HepG2 (cell line): Measurements from ENCODE around the gene ALCAM. TPM values are rescaled to one million over a fixed set of nuclear protein-coding genes. Genes with fewer than 3 reads are reported as not detected.

ENCODE experiments used
- ARID2 ChIP-seq: sonication (generic); formaldehyde crosslinking; IDR thresholded peaks from 2 replicates; pipeline ENCODE4 v1.8.1; 2022; ENCODE audit warnings: mild to moderate bottlenecking, missing genetic modification reagents, borderline replicate concordance
- GATA4 ChIP-seq: sonication (generic); IDR thresholded peaks from 2 replicates; pipeline ENCODE4 v1.6.1; 2016; ENCODE audit warnings: antibody characterized with exemption, low read depth, borderline replicate concordance
- SALL1 ChIP-seq: sonication (generic); formaldehyde crosslinking; IDR thresholded peaks from 2 replicates; pipeline ENCODE4 v1.8.0; 2022; ENCODE audit warnings: mild to moderate bottlenecking, missing genetic modification reagents
- WIZ ChIP-seq: sonication (generic); formaldehyde crosslinking; IDR thresholded peaks from 2 replicates; pipeline ENCODE4 v1.5.1; 2020; ENCODE audit warnings: mild to moderate bottlenecking, missing genetic modification reagents
- ZBTB42 ChIP-seq: sonication (generic); formaldehyde crosslinking; IDR thresholded peaks from 2 replicates; pipeline ENCODE4 v1.5.0; 2020; ENCODE audit warnings: mild to moderate bottlenecking, missing genetic modification reagents
- ZBTB7B ChIP-seq: sonication (generic); formaldehyde crosslinking; IDR thresholded peaks from 2 replicates; pipeline ENCODE4 v1.4.0; 2020; ENCODE audit warnings: missing genetic modification reagents
- ZNF562 ChIP-seq: sonication (generic); formaldehyde crosslinking; IDR thresholded peaks from 2 replicates; pipeline ENCODE4 v1.8.0; 2022; ENCODE audit warnings: missing genetic modification reagents, borderline replicate concordance
- ZNF850 ChIP-seq: sonication (generic); formaldehyde crosslinking; conservative IDR thresholded peaks from 2 replicates; pipeline ENCODE4 v1.9.0; 2021; ENCODE audit warnings: mild to moderate bottlenecking, missing genetic modification reagents
- ZSCAN9 ChIP-seq: IDR thresholded peaks from 2 replicates; pipeline ENCODE4 v1.6.1; 2016; ENCODE audit warnings: borderline replicate concordance
- polyA plus RNA-seq, 8 experiments: library from polyadenylated mRNA; depleted of rRNA in 3 of 8; stranded (reverse) in 7 of 8; unstranded in 1 of 8; fragments of >200 nt; fragmentation: Illumina TruSeq in 4 of 8; extraction: Trizol in 4 of 8; gene quantifications; 2 replicates each; pipeline versions ENCODE4 v1.2.1 to v1.2.3, GENCODE V29; 2011 to 2016; ENCODE audit warnings: low read depth in 4 of 8, missing spikeins in 1 of 8, mixed read lengths in 1 of 8; ENCODE audit not compliant: insufficient read depth in 1 of 8
- total RNA-seq, 5 experiments: library from RNA; depleted of rRNA; stranded (reverse); fragments of >200 nt; fragmentation: Illumina TruSeq; extraction: Trizol; gene quantifications; 2 replicates each; pipeline ENCODE4 v1.2.3, GENCODE V29; 2016; ENCODE audit warnings: low read depth in 1 of 5
- TF ChIP-seq, protein P1 (sequence below): sonication (generic); formaldehyde crosslinking; IDR thresholded peaks from 2 replicates; pipeline ENCODE4 v1.4.0; 2020; ENCODE audit warnings: missing genetic modification reagents
- TF ChIP-seq, protein P2 (sequence below): sonication (generic); formaldehyde crosslinking; IDR thresholded peaks from 2 replicates; pipeline ENCODE4 v1.8.0; 2022; ENCODE audit warnings: missing genetic modification reagents, mild to moderate bottlenecking, borderline replicate concordance
- TF ChIP-seq, protein P3 (sequence below): sonication (generic); formaldehyde crosslinking; IDR thresholded peaks from 2 replicates; pipeline ENCODE4 v1.5.0; 2020; ENCODE audit warnings: missing genetic modification reagents
- TF ChIP-seq, protein P4 (sequence below): sonication (generic); formaldehyde crosslinking; IDR thresholded peaks from 2 replicates; pipeline ENCODE4 v1.4.0; 2020; ENCODE audit warnings: mild to moderate bottlenecking, missing genetic modification reagents
- TF ChIP-seq, protein P5 (sequence below): IDR thresholded peaks from 2 replicates; pipeline ENCODE4 v1.6.1; 2016; ENCODE audit warnings: mild to moderate bottlenecking
- TF ChIP-seq, protein P6 (sequence below): IDR thresholded peaks from 2 replicates; pipeline ENCODE4 v1.6.1; 2016
- TF ChIP-seq, protein P7 (sequence below): sonication (generic); formaldehyde crosslinking; IDR thresholded peaks from 2 replicates; pipeline ENCODE4 v1.8.0; 2022; ENCODE audit warnings: missing genetic modification reagents, mild to moderate bottlenecking, inconsistent platforms, borderline replicate concordance

Gene ALCAM
- total and polyA plus RNA-seq, 2 of the 13 experiments (the other 11 are each of a cell fraction or from before 2014, with no cell fraction given), result 26.0 to 33.1 TPM

DNA sequence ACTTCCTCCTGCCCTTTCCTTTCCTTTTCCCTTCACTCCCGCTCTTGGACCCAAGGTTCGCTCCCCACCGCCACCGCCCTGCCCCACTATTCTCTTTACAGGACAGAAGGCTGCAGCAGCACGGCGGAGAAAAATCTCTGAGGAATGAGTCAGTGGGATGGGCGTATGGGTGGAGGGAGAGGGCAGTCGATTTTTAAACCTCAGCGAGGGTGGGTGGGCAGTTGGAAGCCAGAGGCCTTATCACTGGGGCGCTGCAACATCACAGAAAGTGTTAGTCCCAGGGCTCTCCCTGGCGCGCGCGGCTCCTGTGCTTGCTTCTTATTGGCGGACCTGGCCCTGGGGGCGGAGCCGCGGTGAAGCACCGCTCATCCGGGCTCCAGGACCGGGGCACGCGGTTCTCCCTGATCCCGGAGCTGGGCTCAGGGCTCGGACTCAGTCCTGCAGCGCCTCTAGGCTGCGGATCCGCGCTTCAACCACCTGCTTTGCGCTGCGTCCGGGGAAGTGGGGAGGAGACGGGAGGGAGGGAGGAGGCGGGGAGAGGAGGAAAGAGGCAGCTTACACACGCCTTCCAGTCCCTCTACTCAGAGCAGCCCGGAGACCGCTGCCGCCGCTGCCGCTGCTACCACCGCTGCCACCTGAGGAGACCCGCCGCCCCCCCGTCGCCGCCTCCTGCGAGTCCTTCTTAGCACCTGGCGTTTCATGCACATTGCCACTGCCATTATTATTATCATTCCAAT lies at the start of gene ALCAM (continued):
- no peak for TF ChIP-seq ZNF562 (CRISPR knock-in tag)
- 0 out of 2 replicates have a peak, but pooled peaks have one; percentile 3 for TF ChIP-seq ARID2 (CRISPR knock-in tag)
- TF ChIP-seq, protein P1, sequence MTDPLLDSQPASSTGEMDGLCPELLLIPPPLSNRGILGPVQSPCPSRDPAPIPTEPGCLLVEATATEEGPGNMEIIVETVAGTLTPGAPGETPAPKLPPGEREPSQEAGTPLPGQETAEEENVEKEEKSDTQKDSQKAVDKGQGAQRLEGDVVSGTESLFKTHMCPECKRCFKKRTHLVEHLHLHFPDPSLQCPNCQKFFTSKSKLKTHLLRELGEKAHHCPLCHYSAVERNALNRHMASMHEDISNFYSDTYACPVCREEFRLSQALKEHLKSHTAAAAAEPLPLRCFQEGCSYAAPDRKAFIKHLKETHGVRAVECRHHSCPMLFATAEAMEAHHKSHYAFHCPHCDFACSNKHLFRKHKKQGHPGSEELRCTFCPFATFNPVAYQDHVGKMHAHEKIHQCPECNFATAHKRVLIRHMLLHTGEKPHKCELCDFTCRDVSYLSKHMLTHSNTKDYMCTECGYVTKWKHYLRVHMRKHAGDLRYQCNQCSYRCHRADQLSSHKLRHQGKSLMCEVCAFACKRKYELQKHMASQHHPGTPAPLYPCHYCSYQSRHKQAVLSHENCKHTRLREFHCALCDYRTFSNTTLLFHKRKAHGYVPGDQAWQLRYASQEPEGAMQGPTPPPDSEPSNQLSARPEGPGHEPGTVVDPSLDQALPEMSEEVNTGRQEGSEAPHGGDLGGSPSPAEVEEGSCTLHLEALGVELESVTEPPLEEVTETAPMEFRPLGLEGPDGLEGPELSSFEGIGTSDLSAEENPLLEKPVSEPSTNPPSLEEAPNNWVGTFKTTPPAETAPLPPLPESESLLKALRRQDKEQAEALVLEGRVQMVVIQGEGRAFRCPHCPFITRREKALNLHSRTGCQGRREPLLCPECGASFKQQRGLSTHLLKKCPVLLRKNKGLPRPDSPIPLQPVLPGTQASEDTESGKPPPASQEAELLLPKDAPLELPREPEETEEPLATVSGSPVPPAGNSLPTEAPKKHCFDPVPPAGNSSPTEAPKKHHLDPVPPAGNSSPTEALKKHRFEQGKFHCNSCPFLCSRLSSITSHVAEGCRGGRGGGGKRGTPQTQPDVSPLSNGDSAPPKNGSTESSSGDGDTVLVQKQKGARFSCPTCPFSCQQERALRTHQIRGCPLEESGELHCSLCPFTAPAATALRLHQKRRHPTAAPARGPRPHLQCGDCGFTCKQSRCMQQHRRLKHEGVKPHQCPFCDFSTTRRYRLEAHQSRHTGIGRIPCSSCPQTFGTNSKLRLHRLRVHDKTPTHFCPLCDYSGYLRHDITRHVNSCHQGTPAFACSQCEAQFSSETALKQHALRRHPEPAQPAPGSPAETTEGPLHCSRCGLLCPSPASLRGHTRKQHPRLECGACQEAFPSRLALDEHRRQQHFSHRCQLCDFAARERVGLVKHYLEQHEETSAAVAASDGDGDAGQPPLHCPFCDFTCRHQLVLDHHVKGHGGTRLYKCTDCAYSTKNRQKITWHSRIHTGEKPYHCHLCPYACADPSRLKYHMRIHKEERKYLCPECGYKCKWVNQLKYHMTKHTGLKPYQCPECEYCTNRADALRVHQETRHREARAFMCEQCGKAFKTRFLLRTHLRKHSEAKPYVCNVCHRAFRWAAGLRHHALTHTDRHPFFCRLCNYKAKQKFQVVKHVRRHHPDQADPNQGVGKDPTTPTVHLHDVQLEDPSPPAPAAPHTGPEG (CRISPR knock-in tag), result peak; percentile 78
- 0 out of 2 replicates have a peak, but pooled peaks have one; percentile 49 for TF ChIP-seq ZBTB7B (CRISPR knock-in tag)
- TF ChIP-seq, protein P2, sequence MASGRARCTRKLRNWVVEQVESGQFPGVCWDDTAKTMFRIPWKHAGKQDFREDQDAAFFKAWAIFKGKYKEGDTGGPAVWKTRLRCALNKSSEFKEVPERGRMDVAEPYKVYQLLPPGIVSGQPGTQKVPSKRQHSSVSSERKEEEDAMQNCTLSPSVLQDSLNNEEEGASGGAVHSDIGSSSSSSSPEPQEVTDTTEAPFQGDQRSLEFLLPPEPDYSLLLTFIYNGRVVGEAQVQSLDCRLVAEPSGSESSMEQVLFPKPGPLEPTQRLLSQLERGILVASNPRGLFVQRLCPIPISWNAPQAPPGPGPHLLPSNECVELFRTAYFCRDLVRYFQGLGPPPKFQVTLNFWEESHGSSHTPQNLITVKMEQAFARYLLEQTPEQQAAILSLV (CRISPR knock-in tag), result no peak; the same call in 1 of the 2 replicates
- TF ChIP-seq, protein P3, sequence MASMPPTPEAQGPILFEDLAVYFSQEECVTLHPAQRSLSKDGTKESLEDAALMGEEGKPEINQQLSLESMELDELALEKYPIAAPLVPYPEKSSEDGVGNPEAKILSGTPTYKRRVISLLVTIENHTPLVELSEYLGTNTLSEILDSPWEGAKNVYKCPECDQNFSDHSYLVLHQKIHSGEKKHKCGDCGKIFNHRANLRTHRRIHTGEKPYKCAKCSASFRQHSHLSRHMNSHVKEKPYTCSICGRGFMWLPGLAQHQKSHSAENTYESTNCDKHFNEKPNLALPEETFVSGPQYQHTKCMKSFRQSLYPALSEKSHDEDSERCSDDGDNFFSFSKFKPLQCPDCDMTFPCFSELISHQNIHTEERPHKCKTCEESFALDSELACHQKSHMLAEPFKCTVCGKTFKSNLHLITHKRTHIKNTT (CRISPR knock-in tag), result no peak
- TF ChIP-seq ZBTB42 (CRISPR knock-in tag), result 0 out of 2 replicates have a peak, but pooled peaks have one; percentile 66
- TF ChIP-seq ZNF850 (CRISPR knock-in tag), result no peak
- TF ChIP-seq, protein P4, sequence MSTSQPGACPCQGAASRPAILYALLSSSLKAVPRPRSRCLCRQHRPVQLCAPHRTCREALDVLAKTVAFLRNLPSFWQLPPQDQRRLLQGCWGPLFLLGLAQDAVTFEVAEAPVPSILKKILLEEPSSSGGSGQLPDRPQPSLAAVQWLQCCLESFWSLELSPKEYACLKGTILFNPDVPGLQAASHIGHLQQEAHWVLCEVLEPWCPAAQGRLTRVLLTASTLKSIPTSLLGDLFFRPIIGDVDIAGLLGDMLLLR (CRISPR knock-in tag), result no peak
- no peak for TF ChIP-seq ZSCAN9
- peak; percentile 96 for TF ChIP-seq SALL1 (CRISPR knock-in tag)
- TF ChIP-seq, protein P5, sequence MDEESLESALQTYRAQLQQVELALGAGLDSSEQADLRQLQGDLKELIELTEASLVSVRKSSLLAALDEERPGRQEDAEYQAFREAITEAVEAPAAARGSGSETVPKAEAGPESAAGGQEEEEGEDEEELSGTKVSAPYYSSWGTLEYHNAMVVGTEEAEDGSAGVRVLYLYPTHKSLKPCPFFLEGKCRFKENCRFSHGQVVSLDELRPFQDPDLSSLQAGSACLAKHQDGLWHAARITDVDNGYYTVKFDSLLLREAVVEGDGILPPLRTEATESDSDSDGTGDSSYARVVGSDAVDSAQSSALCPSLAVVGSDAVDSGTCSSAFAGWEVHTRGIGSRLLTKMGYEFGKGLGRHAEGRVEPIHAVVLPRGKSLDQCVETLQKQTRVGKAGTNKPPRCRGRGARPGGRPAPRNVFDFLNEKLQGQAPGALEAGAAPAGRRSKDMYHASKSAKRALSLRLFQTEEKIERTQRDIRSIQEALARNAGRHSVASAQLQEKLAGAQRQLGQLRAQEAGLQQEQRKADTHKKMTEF (CRISPR knock-in tag), result peak; percentile 69; the same call in 1 of the 2 replicates
- TF ChIP-seq GATA4, result no peak
- TF ChIP-seq, protein P6, sequence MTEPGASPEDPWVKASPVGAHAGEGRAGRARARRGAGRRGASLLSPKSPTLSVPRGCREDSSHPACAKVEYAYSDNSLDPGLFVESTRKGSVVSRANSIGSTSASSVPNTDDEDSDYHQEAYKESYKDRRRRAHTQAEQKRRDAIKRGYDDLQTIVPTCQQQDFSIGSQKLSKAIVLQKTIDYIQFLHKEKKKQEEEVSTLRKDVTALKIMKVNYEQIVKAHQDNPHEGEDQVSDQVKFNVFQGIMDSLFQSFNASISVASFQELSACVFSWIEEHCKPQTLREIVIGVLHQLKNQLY (CRISPR knock-in tag), result no peak
- TF ChIP-seq, protein P7, sequence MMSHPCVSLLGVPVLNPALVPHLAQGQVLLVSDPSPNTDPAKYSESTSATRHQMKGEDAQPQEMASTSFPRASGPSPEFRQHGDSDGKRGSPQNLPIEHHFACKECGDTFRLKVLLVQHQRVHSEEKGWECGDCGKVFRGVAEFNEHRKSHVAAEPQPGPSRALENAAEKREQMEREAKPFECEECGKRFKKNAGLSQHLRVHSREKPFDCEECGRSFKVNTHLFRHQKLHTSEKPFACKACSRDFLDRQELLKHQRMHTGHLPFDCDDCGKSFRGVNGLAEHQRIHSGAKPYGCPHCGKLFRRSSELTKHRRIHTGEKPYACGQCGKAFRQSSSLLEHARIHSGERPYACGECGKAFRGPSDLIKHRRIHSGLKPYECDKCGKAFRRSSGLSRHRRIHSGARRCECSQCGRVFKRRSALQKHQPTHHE, result peak; percentile 84; the same call in 1 of the 2 replicates
- no peak for TF ChIP-seq WIZ
